Activated CD4-positive, alpha-beta T cell treated with anti-CD3 and anti-CD28 coated beads, Interleukin-2, Interleukin-6, amounts not matched to agents 100 ng/mL and 50 ng/mL, durations not matched to agents 16 hours and 8 hours (primary cell): ENCODE data around the gene CTCFL.
"Not testable (repeated sequence)": the region's sequence is repeated elsewhere in the genome, so short reads cannot be mapped to it uniquely, and the experiment has no call there.

ENCODE experiments used
- DNase-seq: peaks from one replicate; pipeline ENCODE4 v3.0.0-alpha.2; 2020

Gene CTCFL

DNA sequence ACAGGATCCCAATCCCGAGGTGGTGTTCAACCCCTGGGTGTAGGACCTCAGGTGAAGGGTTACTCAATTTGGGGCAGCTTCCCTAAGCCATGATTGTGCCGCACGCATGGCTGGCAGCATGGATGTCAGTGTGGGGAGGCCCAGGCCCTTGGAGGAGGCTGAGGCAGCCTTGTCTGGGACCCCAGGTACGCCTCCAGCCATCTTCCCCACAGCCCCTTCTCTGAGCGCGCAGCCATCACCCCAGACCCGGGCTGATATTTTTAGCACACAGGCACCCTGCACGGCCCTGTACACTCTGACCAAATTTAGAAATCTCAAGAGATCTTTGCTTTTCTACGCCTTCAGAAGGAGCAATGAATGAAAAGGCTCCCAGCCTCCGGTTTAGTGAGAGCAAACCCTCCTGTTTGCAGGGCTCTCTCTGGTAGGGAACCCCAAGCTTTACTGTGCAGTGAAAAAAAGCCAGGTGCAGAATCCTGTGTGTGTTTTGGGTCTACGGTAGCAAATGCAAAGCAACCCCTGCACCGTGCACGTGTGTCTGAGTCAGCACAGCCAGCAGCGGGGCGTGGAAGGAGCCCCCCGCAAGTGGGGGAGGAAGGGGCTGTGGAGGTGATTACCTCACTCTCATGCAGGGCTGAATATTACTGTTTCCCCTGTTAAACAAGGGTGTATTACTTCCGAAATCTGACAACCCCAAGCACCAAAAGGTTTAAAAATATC is 44.3 kb downstream of the CTCFL start:
- no peak for DNase-seq

GRCh38 chr20:57479196-57479595 is 45.7 kb downstream of the CTCFL start:
- DNase-seq: no peak

DNA sequence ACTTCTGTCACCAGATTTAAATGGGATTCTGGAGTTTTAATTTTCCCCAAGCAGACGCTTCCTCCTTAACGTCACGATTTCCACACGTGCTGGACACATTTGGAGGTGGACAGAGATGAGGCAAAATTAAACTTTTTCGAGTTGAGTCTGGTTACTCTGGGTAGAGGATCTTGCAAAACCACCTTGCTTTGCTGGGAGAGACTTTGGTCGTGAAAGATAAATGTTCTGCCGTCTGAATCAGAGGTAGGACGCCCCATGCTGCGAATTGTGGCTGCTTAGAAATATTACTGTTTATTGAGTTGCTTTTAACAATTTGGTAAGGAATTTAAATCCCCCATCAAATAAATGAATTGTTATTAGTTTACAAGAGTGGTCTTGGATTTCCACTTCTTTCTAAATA is 46.8 kb downstream of the CTCFL start:
- no peak for DNase-seq

- no peak for DNase-seq
These were observed 48.1 kb downstream of the CTCFL start for GRCh38 chr20:57476641-57477461.

DNA sequence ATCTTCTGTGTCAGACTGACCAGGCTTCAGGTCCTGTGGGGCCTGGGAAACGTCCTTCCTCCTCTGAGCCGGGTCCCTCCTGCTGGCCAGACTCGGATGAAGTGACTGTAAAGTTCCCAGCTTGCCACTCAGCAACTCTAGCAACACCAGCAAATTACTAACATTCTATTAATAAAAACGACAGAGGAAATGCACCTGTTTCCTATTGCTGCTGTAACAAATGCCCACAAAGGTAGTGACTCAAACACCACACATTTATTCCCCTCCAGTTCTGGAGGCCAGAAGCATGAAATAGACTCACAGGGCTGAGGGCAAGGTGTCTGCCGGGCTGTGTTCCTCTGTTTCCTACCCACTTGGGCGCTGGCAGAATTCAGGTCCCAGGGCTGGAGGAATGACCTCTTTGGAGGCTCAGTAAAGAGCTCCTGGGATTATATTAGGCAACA is 48.8 kb downstream of the CTCFL start:
- DNase-seq: no peak

DNA sequence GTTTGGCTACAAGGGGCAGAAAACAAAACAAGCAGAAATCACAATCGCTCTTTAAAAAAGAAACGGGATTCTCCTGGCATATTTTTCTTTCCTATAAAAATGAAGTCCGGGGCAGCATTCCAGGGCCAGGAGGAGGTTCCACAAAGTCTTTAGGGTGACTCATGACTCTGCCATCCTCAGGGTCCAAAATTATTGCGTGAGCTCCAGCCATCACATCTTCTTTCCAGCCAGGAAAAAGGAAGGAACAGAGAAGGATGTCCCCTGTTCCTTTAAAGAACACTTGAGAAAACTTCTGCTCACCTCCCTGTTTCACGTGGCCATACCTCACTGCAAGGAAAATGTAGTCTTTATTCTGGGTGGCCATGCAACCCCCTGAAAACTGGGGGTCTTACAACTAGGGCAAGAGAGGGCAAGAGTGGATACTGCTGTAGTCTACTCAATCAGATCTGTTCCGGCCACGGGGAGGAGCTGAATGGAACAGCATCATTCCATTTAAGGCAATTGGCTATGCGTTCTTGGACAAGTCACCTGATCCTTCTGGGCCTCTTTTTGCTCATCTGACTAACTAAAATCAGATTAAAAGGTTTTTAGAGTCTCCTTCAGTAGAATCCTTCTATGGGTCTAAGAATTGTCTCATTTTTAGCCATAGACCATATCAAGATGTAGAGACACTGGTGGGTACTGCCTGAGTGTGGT is 49.4 kb downstream of the CTCFL start:
- no peak for DNase-seq

GRCh38 chr20:57474816-57475215 is 50.1 kb downstream of the CTCFL start:
- DNase-seq: no peak

- no peak for DNase-seq
These were observed 50.7 kb downstream of the CTCFL start for GRCh38 chr20:57474205-57474604.

DNA sequence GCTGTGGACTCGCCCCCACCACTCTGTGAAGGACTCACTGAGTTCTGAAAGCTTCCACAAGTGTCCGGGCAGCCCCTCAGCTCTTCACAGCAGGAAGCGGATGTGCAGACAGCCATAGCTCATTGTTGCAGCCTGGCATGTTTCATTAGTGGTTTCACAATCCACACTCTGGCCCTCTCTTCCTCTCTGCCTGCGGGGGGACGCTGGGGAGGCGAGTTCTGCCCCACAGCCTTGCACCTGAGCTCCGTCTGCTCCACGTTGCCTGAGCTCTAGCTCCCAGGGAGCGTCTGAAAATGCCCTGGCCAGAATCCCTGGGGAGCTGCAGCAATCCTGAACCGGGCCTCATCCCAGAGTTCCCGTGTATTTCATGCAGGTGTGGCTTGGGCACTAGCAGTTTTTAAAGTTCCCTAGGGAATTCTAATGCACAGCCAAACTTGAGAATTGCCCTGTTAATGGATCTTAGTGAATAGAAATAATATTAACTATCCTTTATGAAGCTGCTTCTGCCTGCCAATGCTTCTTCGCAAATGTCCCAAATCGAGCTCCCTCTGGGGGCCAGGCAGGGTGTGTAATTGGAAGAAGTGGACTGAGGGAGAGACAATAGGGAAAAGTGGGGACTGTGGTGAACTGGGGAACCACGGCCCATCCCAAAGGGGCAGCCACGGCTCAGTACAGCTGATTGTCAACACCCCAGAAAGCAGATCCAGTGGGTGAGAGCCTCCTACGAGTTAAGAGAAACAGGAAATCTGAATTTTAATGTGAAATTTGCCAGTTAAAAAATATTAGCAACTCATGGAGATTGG is 51.5 kb downstream of the CTCFL start:
- peak; percentile 11 for DNase-seq

DNA sequence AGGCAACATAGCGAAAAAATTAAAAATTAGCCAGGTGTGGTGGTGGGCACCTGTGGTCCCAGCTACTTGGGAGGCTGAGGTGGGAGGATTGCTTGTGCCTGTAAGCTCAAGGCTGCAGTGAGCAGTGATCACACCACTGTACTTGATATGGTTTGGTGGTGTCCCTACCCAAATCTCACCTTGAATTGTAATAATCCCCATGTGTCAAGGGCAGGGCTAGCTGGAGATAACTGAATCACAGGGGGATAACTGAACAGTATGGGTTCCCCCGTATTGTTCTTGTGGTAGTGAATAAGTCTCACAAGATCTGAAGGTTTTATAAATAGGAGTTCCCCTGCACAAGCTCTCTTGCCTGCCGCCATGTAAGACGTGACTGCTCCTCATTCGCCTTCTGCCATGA is 52.5 kb downstream of the CTCFL start:
- DNase-seq: not testable (repeated sequence)

- no peak for DNase-seq
These were observed 53.2 kb downstream of the CTCFL start for GRCh38 chr20:57471496-57472372.

DNA sequence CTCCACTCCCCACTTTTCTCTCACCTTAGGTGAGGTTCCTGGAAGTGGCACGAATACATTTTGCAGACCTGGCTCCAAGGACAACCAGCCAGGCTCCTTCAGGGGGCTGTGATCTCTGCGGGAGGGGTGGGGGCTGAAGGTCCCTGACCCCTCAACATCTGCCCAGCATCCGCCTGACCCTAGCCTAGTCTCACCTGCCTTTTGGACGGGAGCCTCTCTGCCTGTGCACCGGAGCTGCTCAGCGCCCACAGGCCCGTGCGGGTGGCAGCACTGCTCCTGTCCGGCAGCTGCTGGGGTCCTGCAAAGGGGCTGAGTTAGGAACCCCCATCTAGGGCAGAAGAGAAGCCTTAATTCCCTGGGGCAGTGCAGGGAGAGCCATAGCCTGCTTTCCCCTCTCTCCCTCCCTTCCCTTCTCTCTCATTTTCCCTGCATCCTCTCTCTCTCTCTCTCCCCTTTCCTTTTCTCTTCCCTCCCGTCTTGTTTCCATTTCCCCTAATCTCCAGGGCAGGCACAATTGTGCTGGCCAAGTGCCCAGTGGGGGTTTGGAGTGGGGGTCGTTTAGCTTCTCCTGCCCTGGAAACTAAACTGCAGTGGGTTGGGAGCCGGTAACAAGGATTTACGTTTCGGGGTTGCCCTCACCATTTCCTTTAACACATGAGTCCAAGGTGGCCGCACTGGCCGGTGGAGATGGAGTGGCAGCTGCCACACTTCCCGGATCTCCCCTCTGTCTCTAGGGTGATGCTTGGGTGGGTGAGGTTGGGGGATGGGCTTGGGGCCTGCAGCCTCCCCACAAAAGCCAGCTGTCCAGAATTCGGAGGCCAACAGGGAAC is 54.1 kb downstream of the CTCFL start:
- DNase-seq: no peak

- no peak for DNase-seq
These were observed 54.8 kb downstream of the CTCFL start for GRCh38 chr20:57470212-57470522.

DNA sequence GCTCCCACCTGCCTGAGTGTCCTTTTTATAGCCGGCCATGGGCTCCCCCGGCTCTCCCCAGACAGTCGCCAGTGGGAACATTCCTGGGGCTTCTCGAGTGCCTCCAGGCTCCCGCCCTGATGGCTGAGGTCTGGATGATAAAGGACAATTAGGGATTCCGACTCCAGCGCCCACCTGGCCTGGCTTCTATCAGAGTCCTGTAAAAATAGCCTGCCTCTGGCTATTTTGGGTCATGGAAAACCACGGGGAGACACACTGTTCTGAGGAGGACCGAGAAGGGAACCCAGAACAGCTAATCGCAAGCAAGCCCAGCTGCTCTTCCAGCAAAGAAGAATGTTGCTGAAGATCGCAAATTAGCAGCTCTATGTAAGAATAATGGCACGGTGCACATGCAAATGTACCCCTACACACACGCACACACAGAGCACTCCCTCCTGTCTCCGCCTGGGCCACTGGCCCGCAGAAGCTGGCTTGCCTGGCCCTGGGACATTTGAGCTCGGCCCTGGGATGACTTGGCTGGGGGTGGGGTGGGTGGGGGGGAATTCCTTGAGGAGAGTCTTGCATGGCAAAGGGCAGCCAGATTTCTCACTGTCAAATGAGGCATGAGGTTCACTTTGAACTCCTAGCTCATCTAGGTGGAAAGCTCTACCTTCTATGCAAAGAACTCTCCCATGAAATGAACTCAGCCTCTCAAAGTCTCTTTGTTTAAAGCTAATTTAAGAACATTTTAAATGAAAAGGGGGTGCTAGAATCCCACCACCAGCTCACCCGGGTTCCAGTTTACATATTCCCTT is 55.3 kb downstream of the CTCFL start:
- DNase-seq: no peak

- DNase-seq: no peak
These were observed 56.2 kb downstream of the CTCFL start for GRCh38 chr20:57468523-57469417.

- no peak for DNase-seq
These were observed 57.2 kb downstream of the CTCFL start for GRCh38 chr20:57467742-57468141.

- DNase-seq: no peak
These were observed 59.0 kb downstream of the CTCFL start for GRCh38 chr20:57465943-57466342.

DNA sequence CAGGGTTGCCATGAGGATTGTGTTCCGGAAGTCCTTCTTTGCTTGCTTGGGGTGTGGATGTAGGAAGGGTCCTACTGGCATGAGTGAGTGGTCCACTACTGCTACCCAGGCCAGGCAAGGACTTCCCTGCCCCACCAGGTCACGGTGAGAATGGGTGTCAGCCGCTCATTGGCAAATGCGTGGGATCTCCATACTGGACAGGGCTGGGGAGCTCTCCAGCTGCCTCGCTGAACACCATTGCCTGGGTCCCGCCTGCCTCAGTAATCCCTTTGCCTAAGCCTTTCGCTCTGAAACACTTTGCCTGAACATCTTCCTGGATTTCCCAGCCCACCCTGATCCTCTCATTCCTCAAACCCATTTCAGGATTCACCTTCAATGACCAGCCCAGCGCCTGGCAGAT is 59.5 kb downstream of the CTCFL start:
- no peak for DNase-seq

- no peak for DNase-seq
These were observed 60.2 kb downstream of the CTCFL start for GRCh38 chr20:57464642-57465211.
